K562 (cell line): Measurements from ENCODE around the gene PHEX. TPM values are rescaled to one million over a fixed set of nuclear protein-coding genes. Genes with fewer than 3 reads are reported as not detected.
A peak's percentile ranks its signal among the peaks of the same experiment; 100 is the strongest.

ENCODE experiments used
- ATF4 ChIP-seq: fragments of 450-650 bp; formaldehyde crosslinking; IDR thresholded peaks from 2 replicates; pipeline ENCODE4 v1.4.0; 2022; ENCODE audit warnings: mild to moderate bottlenecking, moderate library complexity
- CBFA2T2 ChIP-seq: fragments of 450-650 bp; conservative IDR thresholded peaks from 2 replicates; pipeline ENCODE4 v1.6.1; 2017; ENCODE audit warnings: mild to moderate bottlenecking
- CXXC5 ChIP-seq: fragments of 250-450 bp; sonication (Bioruptor Pico); IDR thresholded peaks from 2 replicates; pipeline ENCODE4 v1.8.0; 2022; ENCODE audit warnings: inconsistent platforms, mild to moderate bottlenecking, moderate library complexity
- E2F3 ChIP-seq: fragments of 250-450 bp; sonication (Bioruptor Pico); IDR thresholded peaks from 2 replicates; pipeline ENCODE4 v1.4.0; 2020; ENCODE audit warnings: mild to moderate bottlenecking
- GABPB1 ChIP-seq: sonication (generic); formaldehyde crosslinking; IDR thresholded peaks from 2 replicates; pipeline ENCODE4 v1.8.0; 2022; ENCODE audit warnings: mild to moderate bottlenecking, missing genetic modification reagents
- HMBOX1 ChIP-seq: sonication (generic); IDR thresholded peaks from 2 replicates; pipeline ENCODE4 v1.6.1; 2016
- HMGN3 ChIP-seq: IDR thresholded peaks from 2 replicates; pipeline ENCODE4 v1.6.1; 2011; ENCODE audit warnings: borderline replicate concordance, low read depth, mild to moderate bottlenecking, mixed read lengths, low read length; ENCODE audit not compliant: insufficient read length; ENCODE audit errors: extremely low read depth
- HSF4 ChIP-seq: fragments of 250-450 bp; sonication (Bioruptor Pico); IDR thresholded peaks from 2 replicates; pipeline ENCODE4 v2.1.2; 2022; ENCODE audit warnings: mild to moderate bottlenecking, moderate library complexity, borderline replicate concordance
- JUNB ChIP-seq: fragments of 450-650 bp; formaldehyde crosslinking; conservative IDR thresholded peaks from 2 replicates; pipeline ENCODE4 v1.4.0; 2020; ENCODE audit warnings: mild to moderate bottlenecking
- MBD1 ChIP-seq: fragments of 250-450 bp; sonication (Bioruptor Pico); IDR thresholded peaks from 2 replicates; pipeline ENCODE4 v1.8.0; 2022; ENCODE audit warnings: inconsistent platforms
- NR2C1 ChIP-seq, 2 experiments: fragments of 450-650 bp; IDR thresholded peaks; 2 replicates each; pipeline ENCODE4 v1.6.1; 2017; ENCODE audit warnings: mild to moderate bottlenecking in 2 of 2, antibody characterized with exemption in 1 of 2, inconsistent platforms in 1 of 2, missing compliant biosample characterization in 1 of 2, missing genetic modification characterization in 1 of 2
- RB1 ChIP-seq: fragments of 450-650 bp; IDR thresholded peaks from 2 replicates; pipeline ENCODE4 v1.6.1; 2017; ENCODE audit warnings: low read depth, mild to moderate bottlenecking
- RUNX1 ChIP-seq: sonication (generic); IDR thresholded peaks from 2 replicates; pipeline ENCODE4 v1.6.1; 2016; ENCODE audit warnings: antibody characterized with exemption, low read depth
- SMAD4 ChIP-seq: fragments of 250-450 bp; sonication (Bioruptor Pico); conservative IDR thresholded peaks from 2 replicates; pipeline ENCODE4 v1.8.0; 2021; ENCODE audit warnings: inconsistent platforms, mild to moderate bottlenecking, moderate library complexity
- TAL1 ChIP-seq: fragments of 450-650 bp; IDR thresholded peaks from 2 replicates; pipeline ENCODE4 v1.6.1; 2016; ENCODE audit warnings: mild to moderate bottlenecking
- TRIM28 ChIP-seq: fragments of 450-650 bp; IDR thresholded peaks from 2 replicates; pipeline ENCODE4 v1.6.1; 2017
- ZNF511 ChIP-seq: sonication (generic); formaldehyde crosslinking; IDR thresholded peaks from 2 replicates; pipeline ENCODE4 v1.8.0; 2022; ENCODE audit warnings: mild to moderate bottlenecking, missing genetic modification reagents
- ZNF707 ChIP-seq: fragments of 250-450 bp; sonication (Bioruptor Pico); conservative IDR thresholded peaks from 2 replicates; pipeline ENCODE4 v1.8.0; 2022; ENCODE audit warnings: inconsistent platforms, mild to moderate bottlenecking, moderate library complexity
- ZNF77 ChIP-seq: fragments of 250-450 bp; sonication (Bioruptor Pico); IDR thresholded peaks from 2 replicates; pipeline ENCODE4 v1.5.0; 2020
- polyA plus RNA-seq, 8 experiments: library from polyadenylated mRNA; depleted of rRNA in 4 of 8; stranded (reverse) in 5 of 8; unstranded in 3 of 8; fragments of >200 nt; fragmentation: Nextera tagmentation in 2 of 8; fragmentation: Illumina TruSeq in 1 of 8; extraction: Ambion mirVana in 2 of 8; extraction: Trizol in 1 of 8; gene quantifications; 2 replicates each; pipeline versions ENCODE4 v1.2.1 to v1.2.3, GENCODE V29; 2011 to 2014; ENCODE audit warnings: inconsistent platforms in 1 of 8, missing spikeins in 1 of 8
- total RNA-seq, 7 experiments: library from RNA; depleted of rRNA in 6 of 7; stranded (reverse); fragments of >200 nt in 6 of 7; fragmentation: Illumina TruSeq in 2 of 7; extraction: Trizol in 2 of 7; gene quantifications; 2 replicates each; pipeline versions ENCODE4 v1.2.1 to v1.2.3, GENCODE V29; 2011 to 2021; ENCODE audit warnings: low replicate concordance in 1 of 7
- TF ChIP-seq, protein P1 (sequence below), 2 experiments: fragments of 450-650 bp in 1 of 2; sonication (generic) in 1 of 2; formaldehyde crosslinking in 1 of 2; IDR thresholded peaks in 1 of 2; conservative IDR thresholded peaks in 1 of 2; 2 replicates each; pipeline versions ENCODE4 v1.6.1 to v1.8.1; 2016 to 2023; ENCODE audit warnings: mild to moderate bottlenecking in 2 of 2, moderate library complexity in 2 of 2, inconsistent platforms in 1 of 2, missing genetic modification reagents in 1 of 2
- TF ChIP-seq, protein P2 (sequence below): fragments of 450-650 bp; IDR thresholded peaks from 2 replicates; pipeline ENCODE4 v1.6.1; 2016; ENCODE audit warnings: mild to moderate bottlenecking

Gene PHEX
- total and polyA plus RNA-seq, 9 of the 15 experiments (the other 6 are each of a cell fraction or from before 2014, with no cell fraction given), result 0.01 to 0.11 (median 0.04) TPM; not detected in 6

- TF ChIP-seq ZNF511 (CRISPR knock-in tag), result no peak
- no peak for TF ChIP-seq TRIM28
- TF ChIP-seq TAL1, result peak; percentile 52; the same call in 1 of the 2 replicates
- no peak for TF ChIP-seq JUNB (CRISPR knock-in tag)
- TF ChIP-seq NR2C1 (IDR thresholded peaks at IDR 0.05), result no peak
- 0 out of 2 replicates have a peak, but pooled peaks have one; percentile 23 for TF ChIP-seq NR2C1 (tag; IDR thresholded peaks at IDR 0.05)
- TF ChIP-seq E2F3 (CRISPR knock-in tag), result no peak
- TF ChIP-seq HMBOX1, result peak; percentile 66; the same call in 1 of the 2 replicates
- peak; percentile 67 for TF ChIP-seq CBFA2T2
- TF ChIP-seq GABPB1 (CRISPR knock-in tag), result no peak
- TF ChIP-seq ZNF707 (CRISPR knock-in tag), result no peak
- TF ChIP-seq SMAD4 (CRISPR knock-in tag), result peak; percentile 52; the same call in 1 of the 2 replicates
- TF ChIP-seq, protein P1, sequence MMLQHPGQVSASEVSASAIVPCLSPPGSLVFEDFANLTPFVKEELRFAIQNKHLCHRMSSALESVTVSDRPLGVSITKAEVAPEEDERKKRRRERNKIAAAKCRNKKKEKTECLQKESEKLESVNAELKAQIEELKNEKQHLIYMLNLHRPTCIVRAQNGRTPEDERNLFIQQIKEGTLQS (IDR thresholded peaks at IDR 0.05), result no peak
- TF ChIP-seq, protein P1 (CRISPR knock-in tag; conservative IDR thresholded peaks at IDR 0.05), result no peak
- TF ChIP-seq, protein P2, sequence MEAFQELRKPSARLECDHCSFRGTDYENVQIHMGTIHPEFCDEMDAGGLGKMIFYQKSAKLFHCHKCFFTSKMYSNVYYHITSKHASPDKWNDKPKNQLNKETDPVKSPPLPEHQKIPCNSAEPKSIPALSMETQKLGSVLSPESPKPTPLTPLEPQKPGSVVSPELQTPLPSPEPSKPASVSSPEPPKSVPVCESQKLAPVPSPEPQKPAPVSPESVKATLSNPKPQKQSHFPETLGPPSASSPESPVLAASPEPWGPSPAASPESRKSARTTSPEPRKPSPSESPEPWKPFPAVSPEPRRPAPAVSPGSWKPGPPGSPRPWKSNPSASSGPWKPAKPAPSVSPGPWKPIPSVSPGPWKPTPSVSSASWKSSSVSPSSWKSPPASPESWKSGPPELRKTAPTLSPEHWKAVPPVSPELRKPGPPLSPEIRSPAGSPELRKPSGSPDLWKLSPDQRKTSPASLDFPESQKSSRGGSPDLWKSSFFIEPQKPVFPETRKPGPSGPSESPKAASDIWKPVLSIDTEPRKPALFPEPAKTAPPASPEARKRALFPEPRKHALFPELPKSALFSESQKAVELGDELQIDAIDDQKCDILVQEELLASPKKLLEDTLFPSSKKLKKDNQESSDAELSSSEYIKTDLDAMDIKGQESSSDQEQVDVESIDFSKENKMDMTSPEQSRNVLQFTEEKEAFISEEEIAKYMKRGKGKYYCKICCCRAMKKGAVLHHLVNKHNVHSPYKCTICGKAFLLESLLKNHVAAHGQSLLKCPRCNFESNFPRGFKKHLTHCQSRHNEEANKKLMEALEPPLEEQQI, result no peak
- no peak for TF ChIP-seq RB1
- no peak for TF ChIP-seq ZNF77 (CRISPR knock-in tag)
- TF ChIP-seq HSF4, result no peak
- no peak for TF ChIP-seq HMGN3
- TF ChIP-seq RUNX1, result no peak
- no peak for TF ChIP-seq MBD1
- peak; percentile 44; the same call in 1 of the 2 replicates for TF ChIP-seq CXXC5 (CRISPR knock-in tag)
- no peak for TF ChIP-seq ATF4 (CRISPR knock-in tag)
Measured at GRCh38 chrX:21993265-21993664, 38.9 kb upstream of the PHEX start (continued).
